HCT116 (cell line): ENCODE results near the gene SAYSD1. TPM values are rescaled to one million over a fixed set of nuclear protein-coding genes. Genes with fewer than 3 reads are reported as not detected.

Experiments
- CBX3 ChIP-seq: IDR thresholded peaks from 2 replicates; pipeline ENCODE4 v1.6.1; 2012; ENCODE audit warnings: low read depth
- EZH2 ChIP-seq: fragments of 200-600 bp; sonication (generic); IDR thresholded peaks from 2 replicates; pipeline ENCODE4 v1.6.1; 2017; ENCODE audit warnings: antibody characterized with exemption, mixed run types
- POLR2AphosphoS5 ChIP-seq: IDR thresholded peaks from 2 replicates; pipeline ENCODE4 v1.6.1; 2011; ENCODE audit warnings: mild to moderate bottlenecking, low read depth, low read length, moderate library complexity
- SIN3A ChIP-seq: IDR thresholded peaks from 2 replicates; pipeline ENCODE4 v1.6.1; 2012; ENCODE audit warnings: low read depth
- ZFX ChIP-seq: fragments of 450-650 bp; IDR thresholded peaks from 2 replicates; pipeline ENCODE4 v1.6.1; 2017
- ZNF274 ChIP-seq: fragments of 200-500 bp; sonication (Bioruptor generic); IDR thresholded peaks from 2 replicates; pipeline ENCODE4 v1.6.1; 2014; ENCODE audit warnings: mild to moderate bottlenecking, low read depth, low read length, inconsistent platforms
- total RNA-seq: library from RNA; stranded (reverse); gene quantifications from one replicate; pipeline ENCODE4 v1.2.1, GENCODE V29; 2021; ENCODE audit not compliant: unreplicated experiment
- TF ChIP-seq, protein P1 (sequence below): IDR thresholded peaks from 2 replicates; pipeline ENCODE4 v1.6.1; 2012; ENCODE audit warnings: low read depth
- TF ChIP-seq, protein P2 (sequence below): IDR thresholded peaks from 2 replicates; pipeline ENCODE4 v1.6.1; 2012
- TF ChIP-seq, protein P3 (sequence below), 3 experiments: fragments of 200-600 bp in 1 of 3; sonication (generic) in 1 of 3; IDR thresholded peaks in 2 of 3; conservative IDR thresholded peaks in 1 of 3; 2 replicates each; pipeline ENCODE4 v1.5.1; 2012 to 2017; ENCODE audit warnings: low read depth in 2 of 3, low read length in 2 of 3, antibody characterized with exemption in 1 of 3, borderline replicate concordance in 1 of 3, control low read depth in 1 of 3, mild to moderate bottlenecking in 1 of 3, mixed read lengths in 1 of 3, mixed run types in 1 of 3, moderate library complexity in 1 of 3; ENCODE audit not compliant: insufficient read depth in 1 of 3
- TF ChIP-seq, protein P4 (sequence below): IDR thresholded peaks from 2 replicates; pipeline ENCODE4 v1.6.1; 2012

The SAYSD1 gene
- total RNA-seq, 1 experiment from 2014 or later = 10.1 TPM

DNA sequence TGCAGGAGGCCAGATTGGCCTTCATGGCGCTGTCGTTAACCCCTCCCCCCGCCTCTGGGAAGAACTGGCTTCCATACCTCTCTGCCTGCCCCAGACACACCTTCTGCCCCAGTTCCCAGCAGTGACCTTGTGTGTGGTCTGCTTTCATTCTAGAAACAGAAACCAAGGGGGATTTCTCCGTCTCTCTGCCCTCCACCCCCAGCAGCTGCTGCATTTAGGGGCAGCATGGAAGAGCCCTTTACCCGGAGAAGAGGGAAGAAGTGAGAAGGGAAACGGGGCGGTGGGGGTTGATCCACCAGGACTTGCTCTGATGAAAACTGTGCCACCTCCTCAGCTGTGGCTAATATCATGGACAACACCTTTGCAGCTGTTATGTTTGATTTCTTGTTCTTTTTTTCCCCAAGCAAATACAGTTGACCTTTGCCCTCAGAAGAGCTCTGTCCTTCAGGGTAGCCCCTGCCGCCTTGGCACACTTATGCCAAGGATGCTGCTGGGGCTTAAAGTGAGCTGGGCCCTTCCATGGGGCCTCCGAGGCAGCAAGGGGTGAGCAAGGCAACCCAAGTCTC is 60.3 kb downstream of the SAYSD1 start (continued):
- TF ChIP-seq, protein P1, sequence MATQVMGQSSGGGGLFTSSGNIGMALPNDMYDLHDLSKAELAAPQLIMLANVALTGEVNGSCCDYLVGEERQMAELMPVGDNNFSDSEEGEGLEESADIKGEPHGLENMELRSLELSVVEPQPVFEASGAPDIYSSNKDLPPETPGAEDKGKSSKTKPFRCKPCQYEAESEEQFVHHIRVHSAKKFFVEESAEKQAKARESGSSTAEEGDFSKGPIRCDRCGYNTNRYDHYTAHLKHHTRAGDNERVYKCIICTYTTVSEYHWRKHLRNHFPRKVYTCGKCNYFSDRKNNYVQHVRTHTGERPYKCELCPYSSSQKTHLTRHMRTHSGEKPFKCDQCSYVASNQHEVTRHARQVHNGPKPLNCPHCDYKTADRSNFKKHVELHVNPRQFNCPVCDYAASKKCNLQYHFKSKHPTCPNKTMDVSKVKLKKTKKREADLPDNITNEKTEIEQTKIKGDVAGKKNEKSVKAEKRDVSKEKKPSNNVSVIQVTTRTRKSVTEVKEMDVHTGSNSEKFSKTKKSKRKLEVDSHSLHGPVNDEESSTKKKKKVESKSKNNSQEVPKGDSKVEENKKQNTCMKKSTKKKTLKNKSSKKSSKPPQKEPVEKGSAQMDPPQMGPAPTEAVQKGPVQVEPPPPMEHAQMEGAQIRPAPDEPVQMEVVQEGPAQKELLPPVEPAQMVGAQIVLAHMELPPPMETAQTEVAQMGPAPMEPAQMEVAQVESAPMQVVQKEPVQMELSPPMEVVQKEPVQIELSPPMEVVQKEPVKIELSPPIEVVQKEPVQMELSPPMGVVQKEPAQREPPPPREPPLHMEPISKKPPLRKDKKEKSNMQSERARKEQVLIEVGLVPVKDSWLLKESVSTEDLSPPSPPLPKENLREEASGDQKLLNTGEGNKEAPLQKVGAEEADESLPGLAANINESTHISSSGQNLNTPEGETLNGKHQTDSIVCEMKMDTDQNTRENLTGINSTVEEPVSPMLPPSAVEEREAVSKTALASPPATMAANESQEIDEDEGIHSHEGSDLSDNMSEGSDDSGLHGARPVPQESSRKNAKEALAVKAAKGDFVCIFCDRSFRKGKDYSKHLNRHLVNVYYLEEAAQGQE = no peak
- TF ChIP-seq EZH2 (no peak), ZFX (no peak), ZNF274 (no peak), SIN3A (no peak), CBX3 (no peak), POLR2AphosphoS5 (no peak)
- TF ChIP-seq, protein P2, sequence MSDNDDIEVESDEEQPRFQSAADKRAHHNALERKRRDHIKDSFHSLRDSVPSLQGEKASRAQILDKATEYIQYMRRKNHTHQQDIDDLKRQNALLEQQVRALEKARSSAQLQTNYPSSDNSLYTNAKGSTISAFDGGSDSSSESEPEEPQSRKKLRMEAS = no peak
- TF ChIP-seq, protein P3, sequence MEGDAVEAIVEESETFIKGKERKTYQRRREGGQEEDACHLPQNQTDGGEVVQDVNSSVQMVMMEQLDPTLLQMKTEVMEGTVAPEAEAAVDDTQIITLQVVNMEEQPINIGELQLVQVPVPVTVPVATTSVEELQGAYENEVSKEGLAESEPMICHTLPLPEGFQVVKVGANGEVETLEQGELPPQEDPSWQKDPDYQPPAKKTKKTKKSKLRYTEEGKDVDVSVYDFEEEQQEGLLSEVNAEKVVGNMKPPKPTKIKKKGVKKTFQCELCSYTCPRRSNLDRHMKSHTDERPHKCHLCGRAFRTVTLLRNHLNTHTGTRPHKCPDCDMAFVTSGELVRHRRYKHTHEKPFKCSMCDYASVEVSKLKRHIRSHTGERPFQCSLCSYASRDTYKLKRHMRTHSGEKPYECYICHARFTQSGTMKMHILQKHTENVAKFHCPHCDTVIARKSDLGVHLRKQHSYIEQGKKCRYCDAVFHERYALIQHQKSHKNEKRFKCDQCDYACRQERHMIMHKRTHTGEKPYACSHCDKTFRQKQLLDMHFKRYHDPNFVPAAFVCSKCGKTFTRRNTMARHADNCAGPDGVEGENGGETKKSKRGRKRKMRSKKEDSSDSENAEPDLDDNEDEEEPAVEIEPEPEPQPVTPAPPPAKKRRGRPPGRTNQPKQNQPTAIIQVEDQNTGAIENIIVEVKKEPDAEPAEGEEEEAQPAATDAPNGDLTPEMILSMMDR (IDR thresholded peaks at IDR 0.05 in 2 of 3, conservative IDR thresholded peaks at IDR 0.05 in 1 of 3; ENCODE audit: borderline replicate concordance in 1 of 3, insufficient read depth in 1 of 3, low read depth in 2 of 3, low read length in 2 of 3) = no peak
- TF ChIP-seq, protein P4, sequence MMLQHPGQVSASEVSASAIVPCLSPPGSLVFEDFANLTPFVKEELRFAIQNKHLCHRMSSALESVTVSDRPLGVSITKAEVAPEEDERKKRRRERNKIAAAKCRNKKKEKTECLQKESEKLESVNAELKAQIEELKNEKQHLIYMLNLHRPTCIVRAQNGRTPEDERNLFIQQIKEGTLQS = no peak

Other genes starting within 250 kb of the SAYSD1 start
- not detected for gene GLP1R, start 66.4 kb downstream of the SAYSD1 start, total RNA-seq
- gene KCNK5, start 114.3 kb upstream of the SAYSD1 start, total RNA-seq = 9.5 TPM
- gene KCNK17, start 199.2 kb upstream of the SAYSD1 start, total RNA-seq = not detected
- not detected for gene KCNK16, start 207.5 kb upstream of the SAYSD1 start, total RNA-seq